Esophagus muscularis mucosa (tissue), 3 donors: ENCODE data around the gene NFIB.

Experiments used
- CTCF ChIP-seq, 3 experiments: fragments of 200-600 bp in 2 of 3; fragments of 450-650 bp in 1 of 3; sonication (generic) in 2 of 3; IDR thresholded peaks; one replicate each; pipeline ENCODE4 v1.5.1; 2017 to 2019; ENCODE audit warnings: antibody characterized with exemption in 3 of 3, mild to moderate bottlenecking in 2 of 3, moderate library complexity in 1 of 3
- POLR2A ChIP-seq: fragments of 450-650 bp; IDR thresholded peaks from one replicate; pipeline ENCODE4 v1.6.1; 2017; ENCODE audit warnings: antibody characterized with exemption, moderate library complexity, mild to moderate bottlenecking, low read depth
- POLR2AphosphoS5 ChIP-seq, 2 donors: sonication (generic); formaldehyde crosslinking; IDR thresholded peaks; one replicate each; pipeline ENCODE4 v1.6.1; 2017; ENCODE audit warnings: antibody characterized with exemption in 2 of 2

DNA sequence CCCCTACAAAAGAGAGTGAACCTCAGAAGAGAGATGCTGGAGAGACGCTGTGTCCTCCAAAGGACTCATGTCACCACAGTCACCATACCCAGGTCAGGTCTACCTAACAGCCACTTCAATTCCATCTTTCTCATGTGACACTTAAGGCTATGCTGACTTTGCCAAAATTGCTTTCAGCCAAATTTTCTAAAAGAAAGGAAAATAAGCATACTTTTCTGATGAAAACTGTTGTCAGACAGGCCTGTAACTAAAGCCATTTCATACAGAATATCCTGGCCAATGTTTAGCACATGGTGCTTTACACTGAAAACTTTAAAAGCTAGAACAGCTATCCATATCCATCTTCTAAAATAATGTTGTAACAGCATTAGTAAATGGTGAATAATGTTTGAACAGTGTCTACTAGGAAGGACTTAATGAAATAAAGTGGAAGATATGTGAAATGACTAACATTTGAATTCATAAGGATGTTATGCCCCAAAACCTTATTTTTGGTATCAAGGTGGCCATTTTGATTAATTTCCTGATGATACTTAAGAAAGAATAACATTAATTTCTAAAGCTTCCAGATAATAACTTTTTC, 97.2 kb downstream of the NFIB start:
- TF ChIP-seq CTCF (IDR thresholded peaks at IDR 0.05) (no peak), POLR2AphosphoS5 (IDR thresholded peaks at IDR 0.05) (no peak), POLR2A (no peak)
